IMR-90 (cell line): ENCODE measurements around the gene TTC28. TPM values are rescaled to one million over a fixed set of nuclear protein-coding genes. Genes with fewer than 3 reads are reported as not detected.

Source experiments
- ATAC-seq: fragments of 200-7000 bp; cut with Tn5 transposase; 2 replicates; pipeline ENCODE4 v1.9.1; 2020; ENCODE audit warnings: low read depth, mild to moderate bottlenecking, moderate library complexity
- BruUV-seq: library from RNA; stranded (reverse); fragments of 400-500 nt; replicated peaks from 2 replicates; lab custom pipeline; 2021; lab: Mats Ljungman, UMichigan
- CTCF ChIA-PET: fragments of 300-600 bp; formaldehyde crosslinking; extraction: SDS; loops from one replicate; lab custom pipeline; 2021; ENCODE audit warnings: antibody characterized with exemption; lab: Yijun Ruan, JAX
- POLR2A ChIA-PET: fragments of 300-600 bp; sonication (Branson Sonifier 250); formaldehyde crosslinking; loops from one replicate; lab custom pipeline; 2022; ENCODE audit warnings: antibody characterized with exemption; ENCODE audit not compliant: unreplicated experiment; lab: Charles Lee
- DNase-seq: peaks from one replicate; pipeline ENCODE4 v3.0.0; 2013
- H2AFZ ChIP-seq: replicated peaks from 2 replicates; pipeline ENCODE3; 2013; ENCODE audit warnings: low read length, mild to moderate bottlenecking; ENCODE audit not compliant: poor library complexity
- H2AK5ac ChIP-seq: 2 replicates; pipeline ENCODE4 v1.6.1; 2013; ENCODE audit warnings: low read depth, low read length, inconsistent platforms
- H2AK9ac ChIP-seq: replicated peaks from 2 replicates; pipeline ENCODE3; 2013; ENCODE audit warnings: mild to moderate bottlenecking, low read depth, low read length, moderate library complexity; ENCODE audit not compliant: poor library complexity
- H2BK120ac ChIP-seq: 2 replicates; pipeline ENCODE4 v1.6.1; 2013; ENCODE audit warnings: low read depth, low read length, inconsistent platforms
- H2BK15ac ChIP-seq: 3 replicates; pipeline ENCODE4 v1.6.1; 2013; ENCODE audit warnings: low read depth, low read length, inconsistent platforms
- H2BK20ac ChIP-seq: 2 replicates; pipeline ENCODE4 v1.6.1; 2013; ENCODE audit warnings: low read depth, mild to moderate bottlenecking, inconsistent platforms, low read length, moderate library complexity
- H2BK5ac ChIP-seq: 2 replicates; pipeline ENCODE4 v1.6.1; 2013; ENCODE audit warnings: mild to moderate bottlenecking, low read depth, low read length, inconsistent platforms; ENCODE audit not compliant: poor library complexity, severe bottlenecking
- H3K14ac ChIP-seq: replicated peaks from 2 replicates; pipeline ENCODE4 v1.6.1; 2013; ENCODE audit warnings: low read depth, low read length, inconsistent platforms
- H3K18ac ChIP-seq: 2 replicates; pipeline ENCODE4 v1.6.1; 2013; ENCODE audit warnings: low read depth, low read length, control low read depth
- H3K23ac ChIP-seq: 2 replicates; pipeline ENCODE4 v1.6.1; 2013; ENCODE audit warnings: low read depth, low read length, inconsistent platforms
- H3K27ac ChIP-seq: 2 replicates; pipeline ENCODE4 v1.5.1; 2013; ENCODE audit warnings: mild to moderate bottlenecking, control low read depth, low read length; ENCODE audit not compliant: insufficient read depth
- H3K27me3 ChIP-seq: 2 replicates; pipeline ENCODE4 v1.6.1; 2013; ENCODE audit warnings: low read length; ENCODE audit not compliant: control insufficient read depth, insufficient read depth
- H3K36me3 ChIP-seq: 2 replicates; pipeline ENCODE4 v1.6.1; 2013; ENCODE audit warnings: low read length, mixed read lengths; ENCODE audit not compliant: control insufficient read depth, insufficient read depth
- H3K4ac ChIP-seq: 2 replicates; pipeline ENCODE4 v1.6.1; 2013; ENCODE audit warnings: low read depth, low read length, inconsistent platforms
- H3K4me1 ChIP-seq: 2 replicates; pipeline ENCODE4 v1.6.1; 2013; ENCODE audit warnings: low read length, mixed read lengths; ENCODE audit not compliant: control insufficient read depth, insufficient read depth
- H3K4me2 ChIP-seq: 2 replicates; pipeline ENCODE4 v1.6.1; 2013; ENCODE audit warnings: low read depth, mild to moderate bottlenecking, control low read depth, low read length, moderate library complexity
- H3K4me3 ChIP-seq: 2 replicates; pipeline ENCODE4 v1.5.1; 2013; ENCODE audit warnings: low read depth, mild to moderate bottlenecking, control low read depth, low read length, moderate library complexity; ENCODE audit not compliant: insufficient read depth
- H3K56ac ChIP-seq: 2 replicates; pipeline ENCODE4 v1.6.1; 2013; ENCODE audit warnings: low read length, inconsistent platforms; ENCODE audit not compliant: insufficient read depth; ENCODE audit errors: extremely low read depth
- H3K79me1 ChIP-seq, 2 experiments: 2 replicates each; pipeline ENCODE4 v1.6.1; 2013; ENCODE audit warnings: low read length in 2 of 2, inconsistent platforms in 1 of 2, low read depth in 1 of 2
- H3K9ac ChIP-seq: 2 replicates; pipeline ENCODE4 v1.6.1; 2013; ENCODE audit warnings: low read depth, low read length, control low read depth
- H3K9me1 ChIP-seq: 2 replicates; pipeline ENCODE4 v1.6.1; 2013; ENCODE audit warnings: low read length, inconsistent platforms; ENCODE audit not compliant: insufficient read depth
- H3K9me3 ChIP-seq: 2 replicates; pipeline ENCODE4 v1.6.1; 2013; ENCODE audit warnings: low read length; ENCODE audit not compliant: control insufficient read depth, insufficient read depth
- H4K20me1 ChIP-seq: 2 replicates; pipeline ENCODE4 v1.6.1; 2013; ENCODE audit warnings: low read length, inconsistent platforms; ENCODE audit not compliant: insufficient read depth
- H4K5ac ChIP-seq: 2 replicates; pipeline ENCODE4 v1.6.1; 2013; ENCODE audit warnings: mild to moderate bottlenecking, low read depth, low read length, control low read depth
- H4K8ac ChIP-seq, 2 experiments: 2 replicates each; pipeline ENCODE4 v1.6.1; 2013; ENCODE audit warnings: low read depth in 2 of 2, low read length in 2 of 2, control low read depth in 1 of 2, inconsistent platforms in 1 of 2
- H4K91ac ChIP-seq: 2 replicates; pipeline ENCODE4 v1.6.1; 2013; ENCODE audit warnings: low read depth, low read length, inconsistent platforms; ENCODE audit not compliant: insufficient read depth
- BHLHE40 ChIP-seq: fragments of 150-350 bp; IDR thresholded peaks from 2 replicates; pipeline ENCODE4 v1.6.1; 2016; ENCODE audit warnings: mild to moderate bottlenecking, low read depth, low read length
- CEBPB ChIP-seq: IDR thresholded peaks from 2 replicates; pipeline ENCODE4 v1.6.1; 2012; ENCODE audit warnings: low read depth, low read length, improper control_type of control experiment
- CHD1 ChIP-seq: IDR thresholded peaks from 2 replicates; pipeline ENCODE4 v1.6.1; 2012; ENCODE audit warnings: low read depth, low read length, improper control_type of control experiment
- CTCF ChIP-seq: conservative IDR thresholded peaks from 2 replicates; pipeline ENCODE4 v1.5.1; 2012; ENCODE audit warnings: mild to moderate bottlenecking, low read depth, low read length, improper control_type of control experiment
- ELK1 ChIP-seq: fragments of 150-350 bp; IDR thresholded peaks from 2 replicates; pipeline ENCODE4 v1.6.1; 2016; ENCODE audit warnings: low read depth, mild to moderate bottlenecking, low read length, moderate library complexity, borderline replicate concordance
- FOS ChIP-seq: fragments of 150-350 bp; IDR thresholded peaks from 2 replicates; pipeline ENCODE4 v1.6.1; 2016; ENCODE audit warnings: low read depth, low read length
- MAFK ChIP-seq: IDR thresholded peaks from 2 replicates; pipeline ENCODE4 v1.6.1; 2012; ENCODE audit warnings: low read depth, low read length, improper control_type of control experiment
- MAZ ChIP-seq: IDR thresholded peaks from 2 replicates; pipeline ENCODE4 v1.6.1; 2012; ENCODE audit warnings: low read depth, mild to moderate bottlenecking, low read length, improper control_type of control experiment, moderate library complexity, borderline replicate concordance
- MXI1 ChIP-seq: IDR thresholded peaks from 2 replicates; pipeline ENCODE4 v1.6.1; 2012; ENCODE audit warnings: low read depth, mild to moderate bottlenecking, low read length, moderate library complexity, borderline replicate concordance
- NFE2L2 ChIP-seq: fragments of 150-350 bp; IDR thresholded peaks from 2 replicates; pipeline ENCODE4 v1.6.1; 2016; ENCODE audit warnings: low read depth, mild to moderate bottlenecking, low read length
- POLR2A ChIP-seq: IDR thresholded peaks from 2 replicates; pipeline ENCODE4 v1.6.1; 2012; ENCODE audit warnings: mild to moderate bottlenecking, low read depth, low read length
- RAD21 ChIP-seq: IDR thresholded peaks from 2 replicates; pipeline ENCODE4 v1.6.1; 2012; ENCODE audit warnings: low read length, improper control_type of control experiment
- RCOR1 ChIP-seq: IDR thresholded peaks from 2 replicates; pipeline ENCODE4 v1.6.1; 2012; ENCODE audit warnings: mild to moderate bottlenecking, low read length, improper control_type of control experiment; ENCODE audit not compliant: insufficient replicate concordance
- RFX5 ChIP-seq: IDR thresholded peaks from 2 replicates; pipeline ENCODE4 v1.8.0; 2012; ENCODE audit warnings: low read depth, mild to moderate bottlenecking, low read length, moderate library complexity
- SMC3 ChIP-seq: fragments of 150-350 bp; IDR thresholded peaks from 2 replicates; pipeline ENCODE4 v1.6.1; 2016; ENCODE audit warnings: low read depth, mild to moderate bottlenecking, antibody characterized with exemption, low read length, moderate library complexity
- WGBS, 2 experiments: methylation state at CpG; one replicate each; pipeline versions ENCODE4 v1.1.5 to v1.1.7; 2013; ENCODE audit warnings: missing lambda C conversion rate in 2 of 2; ENCODE audit not compliant: insufficient read length in 1 of 2; ENCODE audit errors: extremely low coverage in 2 of 2; 5-methylcytosine and 5-hydroxymethylcytosine counted together
- dilution Hi-C: fragments of 300-500 bp; cut with HindIII; formaldehyde crosslinking; loops from one replicate; pipeline ENCODE4 v1.14.3; 2018; ENCODE audit warnings: low sequenced_read_pairs; ENCODE audit not compliant: unreplicated experiment
- in situ Hi-C: fragments of 300-500 bp; cut with MboI; formaldehyde crosslinking; loops from 3 replicates; pipeline ENCODE4 v1.14.3; 2019; ENCODE audit warnings: low sequenced_read_pairs, inconsistent platforms, mixed read lengths
- intact Hi-C: fragments of 100-400 bp; cut with micrococcal nuclease; formaldehyde crosslinking; loops from 2 replicates; pipeline ENCODE4 v1.10.0; 2022
- polyA plus RNA-seq, 3 experiments: library from polyadenylated mRNA; depleted of rRNA; stranded (reverse); fragments of >200 nt; gene quantifications; 2 replicates each; pipeline ENCODE4 v1.2.3, GENCODE V29; 2012; ENCODE audit warnings: low replicate concordance in 1 of 3
- total RNA-seq: library from RNA; depleted of rRNA; stranded (reverse); fragments of >200 nt; gene quantifications from 2 replicates; pipeline ENCODE4 v1.2.3, GENCODE V29; 2012
- TF ChIP-seq, protein P1 (sequence below): fragments of 150-350 bp; IDR thresholded peaks from 2 replicates; pipeline ENCODE4 v1.6.1; 2017; ENCODE audit warnings: mild to moderate bottlenecking, antibody characterized with exemption, low read length, low read depth

Gene TTC28
- total and polyA plus RNA-seq, 2 of the 4 experiments (the other 2 are of a cell fraction), result 5.6 to 13.3 TPM

- Histone ChIP-seq H3K27me3 (no peaks in the 10 kb centered on the region), H3K9me1 (no peaks in the 10 kb centered on the region), H3K23ac (no peak overlapping the region), H3K4me1 (no peaks in the 10 kb centered on the region; the same call in 1 of the 2 replicates), H3K36me3 (no peaks in the 10 kb centered on the region), H3K9me3 (no peaks in the 10 kb centered on the region), H4K20me1 (no peaks in the 10 kb centered on the region; the same call in 1 of the 2 replicates), H2BK120ac (no peak overlapping the region), H3K56ac (no peak overlapping the region), H4K91ac (no peak overlapping the region), H3K4ac (no peak overlapping the region), H3K14ac (no peak overlapping the region), H4K8ac (no peak overlapping the region), H2AK5ac (no peak overlapping the region), H4K5ac (no peak overlapping the region), H3K18ac (no peak overlapping the region), H3K9ac (no peak overlapping the region), H3K4me3 (no peak overlapping the region), H3K79me1 (no peaks in the 10 kb centered on the region), H2AK9ac (no peak overlapping the region), H2AFZ (no peak overlapping the region), H2BK20ac (no peak overlapping the region), H2BK5ac (no peak overlapping the region), H2BK15ac (no peak overlapping the region), H3K4me2 (no peak overlapping the region), H3K27ac (no peak overlapping the region)
- no TSS peak for BruUV-seq
- CTCF ChIA-PET, result no interaction called here
- intact Hi-C loops, result no loop called here
- dilution Hi-C loops, result no loop called here
- no peak for DNase-seq
- no peak for ATAC-seq
- POLR2A ChIA-PET, result no interaction called here
- in situ Hi-C loops, result no loop called here
- no peak for TF ChIP-seq MXI1
- no peak for TF ChIP-seq BHLHE40
- no peak for TF ChIP-seq NFE2L2
- TF ChIP-seq CEBPB, result no peak
- TF ChIP-seq, protein P1, sequence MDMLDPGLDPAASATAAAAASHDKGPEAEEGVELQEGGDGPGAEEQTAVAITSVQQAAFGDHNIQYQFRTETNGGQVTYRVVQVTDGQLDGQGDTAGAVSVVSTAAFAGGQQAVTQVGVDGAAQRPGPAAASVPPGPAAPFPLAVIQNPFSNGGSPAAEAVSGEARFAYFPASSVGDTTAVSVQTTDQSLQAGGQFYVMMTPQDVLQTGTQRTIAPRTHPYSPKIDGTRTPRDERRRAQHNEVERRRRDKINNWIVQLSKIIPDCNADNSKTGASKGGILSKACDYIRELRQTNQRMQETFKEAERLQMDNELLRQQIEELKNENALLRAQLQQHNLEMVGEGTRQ, result no peak
- no peak for TF ChIP-seq MAZ
- TF ChIP-seq FOS, result no peak
- no peak for TF ChIP-seq ELK1
- TF ChIP-seq RFX5, result no peak
- TF ChIP-seq SMC3, result no peak
- no peak for TF ChIP-seq RCOR1
- no peak for TF ChIP-seq CHD1
- no peak for TF ChIP-seq MAFK
- TF ChIP-seq POLR2A, result no peak
- TF ChIP-seq RAD21, result no peak
- no peak for TF ChIP-seq CTCF
- WGBS, 2 experiments, result no CpG with 5 or more reads among the region's 1 CpG
Observed at GRCh38 chr22:28217277-28217676, 462.4 kb downstream of the TTC28 start.
